ENCODE results near the gene TMEM198.
A peak's percentile ranks its signal among the peaks of the same experiment; 100 is the strongest.

Gene TMEM198

DNA sequence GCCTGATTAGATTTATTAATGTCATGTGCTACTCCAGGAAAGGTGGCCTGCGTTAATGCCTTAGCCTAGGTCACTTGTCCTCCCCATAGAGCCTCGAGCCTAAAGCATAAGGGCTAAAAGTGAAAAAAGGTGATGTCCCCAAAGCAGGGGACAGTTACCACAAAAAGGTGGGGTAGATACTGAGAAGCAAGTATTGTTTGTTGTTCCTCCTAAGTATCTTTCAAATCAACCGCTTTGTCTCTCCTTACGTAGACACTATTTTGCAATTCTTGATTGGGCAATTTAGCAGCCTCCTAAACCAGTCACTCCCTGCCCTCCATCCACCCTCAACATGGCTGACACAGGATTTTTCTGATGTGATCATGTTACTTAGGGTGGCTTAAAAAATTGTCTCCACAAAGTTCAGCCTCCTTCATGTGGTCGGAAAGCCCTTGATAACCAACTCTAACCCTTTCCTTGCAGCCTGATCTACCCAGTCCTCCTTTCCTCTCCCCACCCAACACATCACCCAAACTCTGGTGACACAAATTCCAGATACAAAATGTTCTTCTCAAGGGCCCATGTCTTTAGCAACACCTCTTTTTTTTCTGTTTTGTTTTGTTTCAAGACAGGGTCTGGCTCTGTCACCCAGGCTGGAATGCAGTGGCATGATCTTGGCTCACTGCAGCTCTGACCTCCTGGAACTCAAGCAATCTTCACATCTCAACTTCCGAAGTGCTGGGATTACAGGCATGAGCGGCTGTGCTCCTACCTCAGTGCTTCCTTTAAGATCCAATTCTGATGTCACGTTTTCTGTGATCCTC is 35.2 kb downstream of the TMEM198 start:
- no peaks in the 10 kb centered on the region for H3K79me1 ChIP-seq (replicated peaks; ENCODE audit: low read length, poor library complexity, severe bottlenecking)
- no peak overlapping the region for H3K9ac ChIP-seq (ENCODE audit: low read length)
- no peak overlapping the region for H3K4me3 ChIP-seq (ENCODE audit: insufficient read depth in 1 of 2, low read depth in 1 of 2, low read length in 2 of 2)
- H3K4me2 ChIP-seq (ENCODE audit: low read length, poor library complexity, severe bottlenecking) = no peak overlapping the region
- H2AK5ac ChIP-seq (ENCODE audit: low read length, severe bottlenecking) = no peak overlapping the region
- no peak overlapping the region for H2BK15ac ChIP-seq (ENCODE audit: low read depth, poor library complexity, severe bottlenecking)
- H3K9me3 ChIP-seq (ENCODE audit: control insufficient read depth, low read length) = no peaks in the 10 kb centered on the region
- peaks cover 5% of the 10 kb centered on the region for H3K4me1 ChIP-seq (ENCODE audit: control insufficient read depth, insufficient read depth, low read depth, low read length)
- H3K18ac ChIP-seq (ENCODE audit: low read depth in 1 of 2, low read length in 2 of 2) = no peak overlapping the region
- peaks cover 36 to 43% of the 10 kb centered on the region in 2 experiments for H3K27me3 ChIP-seq (ENCODE audit: control insufficient read depth in 1 of 2, insufficient read depth in 1 of 2, low read length in 2 of 2)
- H3K23ac ChIP-seq (ENCODE audit: low read length in 2 of 2) = no peak overlapping the region
- H3K27ac ChIP-seq (ENCODE audit: low read length, poor library complexity, severe bottlenecking) = no peak overlapping the region
- DNase-seq = peak; percentile 52
- H3K4ac ChIP-seq (ENCODE audit: low read depth in 1 of 2, low read length in 2 of 2) = no peak overlapping the region
- no peak overlapping the region for H2BK120ac ChIP-seq (ENCODE audit: low read depth, low read length)
- H3K14ac ChIP-seq (ENCODE audit: low read length in 2 of 2) = peak overlapping the region in 1 of 2 experiments; percentile 19
- no peak overlapping the region for H4K91ac ChIP-seq (ENCODE audit: low read length)
- 82% methylated on average over 6 of the region's 8 CpGs for WGBS
- H2AFZ ChIP-seq (ENCODE audit: low read depth, low read length) = no peak overlapping the region
- no peak overlapping the region for H2BK12ac ChIP-seq (ENCODE audit: low read length in 2 of 2)
- H3K36me3 ChIP-seq (ENCODE audit: control insufficient read depth in 1 of 2, insufficient read depth in 2 of 2, low read depth in 1 of 2, low read length in 2 of 2) = no peaks in the 10 kb centered on the region
- H2BK5ac ChIP-seq (ENCODE audit: low read depth, low read length, poor library complexity, severe bottlenecking) = no peak overlapping the region
- H4K8ac ChIP-seq (ENCODE audit: low read length) = no peak overlapping the region

DNA sequence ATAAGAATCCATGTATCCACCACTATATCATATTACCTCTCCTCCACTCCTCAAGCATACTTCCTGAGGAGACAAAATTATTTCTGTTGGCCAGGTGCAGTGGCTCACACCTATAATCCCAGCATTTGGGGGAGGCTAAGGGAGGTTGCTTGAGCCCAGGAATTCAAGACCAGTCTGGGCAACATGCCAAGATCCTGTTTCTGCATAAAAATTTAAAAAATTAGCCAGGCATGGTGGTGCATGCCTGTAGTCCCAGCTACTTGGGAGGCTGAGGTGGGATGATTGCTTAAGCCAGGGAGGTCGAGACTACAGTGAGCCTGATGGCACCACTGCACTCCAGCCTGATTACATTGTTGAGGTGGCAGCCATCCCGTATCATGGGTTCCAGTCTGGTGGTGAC is 37.5 kb downstream of the TMEM198 start:
- Histone ChIP-seq H3K79me1 (replicated peaks; ENCODE audit: low read length, poor library complexity, severe bottlenecking) (no peaks in the 10 kb centered on the region), H3K36me3 (ENCODE audit: control insufficient read depth in 1 of 2, insufficient read depth in 2 of 2, low read depth in 1 of 2, low read length in 2 of 2) (no peaks in the 10 kb centered on the region), H3K14ac (ENCODE audit: low read length in 2 of 2) (no peak overlapping the region), H2AK5ac (ENCODE audit: low read length, severe bottlenecking) (no peak overlapping the region), H3K9ac (ENCODE audit: low read length) (no peak overlapping the region), H3K4me3 (ENCODE audit: insufficient read depth in 1 of 2, low read depth in 1 of 2, low read length in 2 of 2) (no peak overlapping the region), H3K18ac (ENCODE audit: low read depth in 1 of 2, low read length in 2 of 2) (no peak overlapping the region), H3K27me3 (ENCODE audit: control insufficient read depth in 1 of 2, insufficient read depth in 1 of 2, low read length in 2 of 2) (peaks cover 30 to 33% of the 10 kb centered on the region in 2 experiments), H3K9me3 (ENCODE audit: control insufficient read depth, low read length) (no peaks in the 10 kb centered on the region), H2BK120ac (ENCODE audit: low read depth, low read length) (no peak overlapping the region), H3K4me1 (ENCODE audit: control insufficient read depth, insufficient read depth, low read depth, low read length) (peaks cover 5% of the 10 kb centered on the region), H3K4me2 (ENCODE audit: low read length, poor library complexity, severe bottlenecking) (no peak overlapping the region), H2BK15ac (ENCODE audit: low read depth, poor library complexity, severe bottlenecking) (no peak overlapping the region), H3K4ac (ENCODE audit: low read depth in 1 of 2, low read length in 2 of 2) (no peak overlapping the region), H2BK5ac (ENCODE audit: low read depth, low read length, poor library complexity, severe bottlenecking) (no peak overlapping the region), H3K27ac (ENCODE audit: low read length, poor library complexity, severe bottlenecking) (no peak overlapping the region), H2BK12ac (ENCODE audit: low read length in 2 of 2) (no peak overlapping the region), H4K8ac (ENCODE audit: low read length) (no peak overlapping the region), H2AFZ (ENCODE audit: low read depth, low read length) (no peak overlapping the region), H3K23ac (ENCODE audit: low read length in 2 of 2) (no peak overlapping the region), H4K91ac (ENCODE audit: low read length) (no peak overlapping the region)
- DNase-seq = no peak
- 63% methylated on average over 2 of the region's 2 CpGs for WGBS

DNA sequence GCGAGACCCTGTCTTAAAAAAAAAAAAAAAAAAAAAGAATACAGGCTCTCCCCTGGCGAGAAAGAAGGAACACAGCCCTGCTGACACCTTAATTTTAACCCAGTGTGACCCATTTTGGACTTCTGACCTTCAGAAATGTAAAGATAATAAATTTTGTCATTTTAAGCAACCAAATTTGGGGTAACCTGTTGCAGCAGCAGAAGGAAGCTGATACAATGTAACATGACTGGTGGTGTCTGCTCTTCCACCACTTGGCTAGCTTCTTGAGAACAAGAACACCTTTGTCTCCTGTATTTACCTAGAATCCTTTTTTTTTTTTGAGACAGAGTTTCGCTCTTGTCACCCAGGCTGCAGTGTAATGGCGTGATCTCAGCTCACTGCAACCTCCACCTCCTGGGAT is 47.3 kb downstream of the TMEM198 start:
- H3K9me3 ChIP-seq (ENCODE audit: control insufficient read depth, low read length) = no peaks in the 10 kb centered on the region
- no peak overlapping the region for H3K18ac ChIP-seq (ENCODE audit: low read depth in 1 of 2, low read length in 2 of 2)
- no peak overlapping the region for H3K9ac ChIP-seq (ENCODE audit: low read length)
- H2BK15ac ChIP-seq (ENCODE audit: low read depth, poor library complexity, severe bottlenecking) = no peak overlapping the region
- no peak overlapping the region for H3K4ac ChIP-seq (ENCODE audit: low read depth in 1 of 2, low read length in 2 of 2)
- H3K79me1 ChIP-seq (replicated peaks; ENCODE audit: low read length, poor library complexity, severe bottlenecking) = no peaks in the 10 kb centered on the region
- H3K4me3 ChIP-seq (ENCODE audit: insufficient read depth in 1 of 2, low read depth in 1 of 2, low read length in 2 of 2) = no peak overlapping the region
- 46% methylated on average over 2 of the region's 4 CpGs for WGBS
- H3K36me3 ChIP-seq (ENCODE audit: control insufficient read depth in 1 of 2, insufficient read depth in 2 of 2, low read depth in 1 of 2, low read length in 2 of 2) = no peaks in the 10 kb centered on the region
- H2BK12ac ChIP-seq (ENCODE audit: low read length in 2 of 2) = no peak overlapping the region
- no peak overlapping the region for H3K14ac ChIP-seq (ENCODE audit: low read length in 2 of 2)
- no peak overlapping the region for H3K23ac ChIP-seq (ENCODE audit: low read length in 2 of 2)
- no peak overlapping the region for H3K4me2 ChIP-seq (ENCODE audit: low read length, poor library complexity, severe bottlenecking)
- H2AK5ac ChIP-seq (ENCODE audit: low read length, severe bottlenecking) = no peak overlapping the region
- H2BK120ac ChIP-seq (ENCODE audit: low read depth, low read length) = no peak overlapping the region
- no peak overlapping the region for H4K91ac ChIP-seq (ENCODE audit: low read length)
- no peak overlapping the region for H2AFZ ChIP-seq (ENCODE audit: low read depth, low read length)
- H3K27me3 ChIP-seq (ENCODE audit: control insufficient read depth in 1 of 2, insufficient read depth in 1 of 2, low read length in 2 of 2) = peaks cover 1 to 3% of the 10 kb centered on the region in 2 experiments
- DNase-seq = no peak
- no peak overlapping the region for H3K27ac ChIP-seq (ENCODE audit: low read length, poor library complexity, severe bottlenecking)
- H4K8ac ChIP-seq (ENCODE audit: low read length) = no peak overlapping the region
- no peak overlapping the region for H2BK5ac ChIP-seq (ENCODE audit: low read depth, low read length, poor library complexity, severe bottlenecking)
- H3K4me1 ChIP-seq (ENCODE audit: control insufficient read depth, insufficient read depth, low read depth, low read length) = peaks cover 1% of the 10 kb centered on the region

DNA sequence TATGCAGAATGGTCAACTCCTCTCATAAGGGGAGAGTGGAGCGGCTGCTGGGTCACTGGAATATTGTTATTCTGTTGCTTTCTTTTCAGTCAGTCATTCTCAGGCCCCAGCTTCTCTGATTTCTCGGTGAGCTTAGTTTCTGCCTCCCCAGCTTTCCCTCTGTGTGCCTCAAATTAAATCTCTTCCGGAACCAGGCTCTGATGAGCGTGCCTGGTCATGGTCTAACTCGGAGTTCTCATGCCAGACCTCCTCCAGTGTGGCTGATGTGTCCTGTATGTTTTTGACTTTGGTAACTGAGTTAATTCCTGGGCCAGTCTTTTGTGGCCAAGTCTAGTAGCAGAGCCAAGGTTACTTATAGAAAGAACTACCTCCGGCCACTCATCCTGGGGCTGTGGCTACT is 48.9 kb downstream of the TMEM198 start:
- Histone ChIP-seq H3K4me1 (ENCODE audit: control insufficient read depth, insufficient read depth, low read depth, low read length) (peaks cover 4% of the 10 kb centered on the region), H2BK120ac (ENCODE audit: low read depth, low read length) (no peak overlapping the region), H3K14ac (ENCODE audit: low read length in 2 of 2) (no peak overlapping the region), H2BK15ac (ENCODE audit: low read depth, poor library complexity, severe bottlenecking) (no peak overlapping the region), H4K8ac (ENCODE audit: low read length) (no peak overlapping the region), H2BK5ac (ENCODE audit: low read depth, low read length, poor library complexity, severe bottlenecking) (no peak overlapping the region), H4K91ac (ENCODE audit: low read length) (no peak overlapping the region), H3K4me3 (ENCODE audit: insufficient read depth in 1 of 2, low read depth in 1 of 2, low read length in 2 of 2) (no peak overlapping the region), H3K36me3 (ENCODE audit: control insufficient read depth in 1 of 2, insufficient read depth in 2 of 2, low read depth in 1 of 2, low read length in 2 of 2) (no peaks in the 10 kb centered on the region), H3K4ac (ENCODE audit: low read depth in 1 of 2, low read length in 2 of 2) (no peak overlapping the region), H3K79me1 (replicated peaks; ENCODE audit: low read length, poor library complexity, severe bottlenecking) (no peaks in the 10 kb centered on the region), H3K27ac (ENCODE audit: low read length, poor library complexity, severe bottlenecking) (no peak overlapping the region), H3K9ac (ENCODE audit: low read length) (no peak overlapping the region), H2BK12ac (ENCODE audit: low read length in 2 of 2) (no peak overlapping the region), H3K27me3 (ENCODE audit: control insufficient read depth in 1 of 2, insufficient read depth in 1 of 2, low read length in 2 of 2) (no peaks in the 10 kb centered on the region), H3K23ac (ENCODE audit: low read length in 2 of 2) (no peak overlapping the region), H2AFZ (ENCODE audit: low read depth, low read length) (no peak overlapping the region), H3K9me3 (ENCODE audit: control insufficient read depth, low read length) (no peaks in the 10 kb centered on the region), H3K18ac (ENCODE audit: low read depth in 1 of 2, low read length in 2 of 2) (no peak overlapping the region), H2AK5ac (ENCODE audit: low read length, severe bottlenecking) (no peak overlapping the region), H3K4me2 (ENCODE audit: low read length, poor library complexity, severe bottlenecking) (no peak overlapping the region)
- no peak for DNase-seq
- 85% methylated on average over 6 of the region's 6 CpGs for WGBS

Measured in mesenchymal stem cell (in vitro differentiated cells and primary cell).